ENCODE data around the gene MAGI2. TPM values are rescaled to one million over a fixed set of nuclear protein-coding genes. Genes with fewer than 3 reads are reported as not detected.

Gene MAGI2
- total RNA-seq, 1 experiment from 2014 or later, result 14.3 TPM

DNA sequence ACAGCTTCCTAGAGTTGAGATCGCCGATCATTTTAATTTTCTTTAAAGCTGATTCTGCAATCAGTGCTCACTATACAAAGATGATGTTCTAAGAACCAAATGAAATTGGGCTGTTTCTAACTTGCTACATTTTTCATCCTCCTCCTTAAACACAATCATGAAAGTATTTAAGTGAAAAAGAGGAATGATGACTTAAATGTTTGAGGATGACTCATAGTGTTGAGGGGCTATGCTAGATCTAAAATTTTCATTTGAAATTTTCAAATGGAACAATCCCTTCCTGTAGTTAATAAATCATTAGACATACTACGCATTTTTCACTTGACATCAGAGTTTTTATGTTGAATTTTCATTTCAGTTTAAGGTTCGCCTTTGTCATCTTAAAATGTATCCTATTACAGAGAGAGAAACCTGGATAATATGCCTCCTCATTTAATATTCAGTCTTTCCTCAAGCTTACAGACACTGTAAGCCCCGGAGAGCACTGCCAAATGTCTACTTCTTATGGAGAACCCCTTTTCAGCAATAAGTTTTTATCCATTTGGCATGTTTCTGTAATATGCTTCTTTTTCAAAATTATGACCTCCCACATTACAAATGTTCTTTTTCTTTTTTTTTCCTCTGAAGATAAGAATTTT is 499.6 kb downstream of the MAGI2 start:
- Histone ChIP-seq H3T11ph (ENCODE audit: low read length) (no peak overlapping the region), H3K27me3 (ENCODE audit: insufficient read depth, low read length) (no peaks in the 10 kb centered on the region), H4K20me1 (ENCODE audit: control insufficient read depth, insufficient read depth, insufficient read length) (no peaks in the 10 kb centered on the region), H3K18ac (ENCODE audit: insufficient read length, low read depth, low read length) (no peak overlapping the region), H3K4me2 (ENCODE audit: insufficient read depth, insufficient read length, low read length) (no peak overlapping the region), H3K14ac (ENCODE audit: insufficient read depth, low read length) (no peak overlapping the region), H2BK15ac (ENCODE audit: low read depth, low read length) (no peak overlapping the region), H2BK12ac (ENCODE audit: insufficient read length, low read depth, low read length) (no peak overlapping the region), H2BK120ac (ENCODE audit: low read depth, low read length, poor library complexity, severe bottlenecking) (no peak overlapping the region), H4K91ac (ENCODE audit: insufficient read length, low read depth, low read length) (no peak overlapping the region), H3K79me2 (ENCODE audit: insufficient read depth, low read length) (no peaks in the 10 kb centered on the region), H3K9me3 (ENCODE audit: control insufficient read depth, low read depth, low read length) (no peaks in the 10 kb centered on the region), H3K23me2 (ENCODE audit: insufficient read length, low read depth, low read length, poor library complexity, severe bottlenecking) (no peaks in the 10 kb centered on the region), H3K4ac (ENCODE audit: low read depth, low read length) (no peak overlapping the region), H3K23ac (ENCODE audit: insufficient read length, low read depth, low read length) (no peak overlapping the region), H2BK20ac (ENCODE audit: low read depth, low read length, poor library complexity, severe bottlenecking) (no peak overlapping the region), H3K79me1 (ENCODE audit: insufficient read depth, low read depth, low read length, poor library complexity, severe bottlenecking) (no peaks in the 10 kb centered on the region), H4K5ac (ENCODE audit: insufficient read length, low read depth, low read length) (no peak overlapping the region), H3K9ac (ENCODE audit: extremely low read depth, insufficient read length, low read length) (no peak overlapping the region), H2AFZ (ENCODE audit: low read length) (no peak overlapping the region), H3K4me1 (ENCODE audit: insufficient read depth, low read length) (no peaks in the 10 kb centered on the region), H2AK5ac (ENCODE audit: insufficient read length, low read length) (no peak overlapping the region), H3K56ac (ENCODE audit: insufficient read length, low read depth, low read length) (no peak overlapping the region), H2BK5ac (ENCODE audit: insufficient read length, low read length) (no peak overlapping the region), H4K8ac (replicated peaks; ENCODE audit: insufficient read length, low read depth, low read length) (no peak overlapping the region), H3K27ac (ENCODE audit: insufficient read length, low read depth, low read length) (no peak overlapping the region)
- peaks cover 6% of the 10 kb centered on the region in 2 experiments for H3K4me1 Mint-ChIP-seq
- no peak overlapping the region for H3K4me3 Mint-ChIP-seq
- no peak for DNase-seq
- peaks cover 0 to 2% of the 10 kb centered on the region in 2 experiments; a peak in 2 of 5 replicates for H3K9me3 Mint-ChIP-seq
- no CpG with 5 or more reads among the region's 5 CpGs for WGBS (ENCODE audit: extremely low coverage, insufficient read length, low lambda C conversion rate)
- TF ChIP-seq, protein P1, sequence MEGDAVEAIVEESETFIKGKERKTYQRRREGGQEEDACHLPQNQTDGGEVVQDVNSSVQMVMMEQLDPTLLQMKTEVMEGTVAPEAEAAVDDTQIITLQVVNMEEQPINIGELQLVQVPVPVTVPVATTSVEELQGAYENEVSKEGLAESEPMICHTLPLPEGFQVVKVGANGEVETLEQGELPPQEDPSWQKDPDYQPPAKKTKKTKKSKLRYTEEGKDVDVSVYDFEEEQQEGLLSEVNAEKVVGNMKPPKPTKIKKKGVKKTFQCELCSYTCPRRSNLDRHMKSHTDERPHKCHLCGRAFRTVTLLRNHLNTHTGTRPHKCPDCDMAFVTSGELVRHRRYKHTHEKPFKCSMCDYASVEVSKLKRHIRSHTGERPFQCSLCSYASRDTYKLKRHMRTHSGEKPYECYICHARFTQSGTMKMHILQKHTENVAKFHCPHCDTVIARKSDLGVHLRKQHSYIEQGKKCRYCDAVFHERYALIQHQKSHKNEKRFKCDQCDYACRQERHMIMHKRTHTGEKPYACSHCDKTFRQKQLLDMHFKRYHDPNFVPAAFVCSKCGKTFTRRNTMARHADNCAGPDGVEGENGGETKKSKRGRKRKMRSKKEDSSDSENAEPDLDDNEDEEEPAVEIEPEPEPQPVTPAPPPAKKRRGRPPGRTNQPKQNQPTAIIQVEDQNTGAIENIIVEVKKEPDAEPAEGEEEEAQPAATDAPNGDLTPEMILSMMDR (conservative IDR thresholded peaks at IDR 0.05), result no peak
- no peak overlapping the region; a peak in 1 of 7 replicates for H3K27ac Mint-ChIP-seq
- no peaks in the 10 kb centered on the region for H3K36me3 Mint-ChIP-seq (ENCODE audit: insufficient read depth in 1 of 3, low read depth in 3 of 3)
- H3K27me3 Mint-ChIP-seq (ENCODE audit: low read depth), result no peaks in the 10 kb centered on the region
